ENCODE data around the gene RAD21L1. TPM values are rescaled to one million over a fixed set of nuclear protein-coding genes. Genes with fewer than 3 reads are reported as not detected.

The RAD21L1 gene
- polyA plus RNA-seq, 3 donors: not detected

- DNase-seq (ENCODE audit: extremely low read depth in 1 of 11, low read depth in 9 of 11, low spot score in 4 of 11): no peak
Measured at GRCh38 chr20:1304710-1305515, 79.1 kb downstream of the RAD21L1 start.

Other genes with a start within 250 kb of the RAD21L1 start
- 1 to 10 TPM; 1.3 to 1.9 (median 1.9) TPM for gene RSPO4, start 223.7 kb upstream of the RAD21L1 start, polyA plus RNA-seq (ENCODE audit: insufficient read length in 3 of 3)
- gene PSMF1, start 107.4 kb upstream of the RAD21L1 start, polyA plus RNA-seq (ENCODE audit: insufficient read length in 3 of 3): 100 to 1,000 TPM; 123 to 146 (median 132) TPM
- 1 to 10 TPM; 2.5 to 6.7 (median 3.4) TPM for gene TMEM74B, start 41.1 kb upstream of the RAD21L1 start, polyA plus RNA-seq (ENCODE audit: insufficient read length in 3 of 3)
- gene C20orf202, start 22.6 kb upstream of the RAD21L1 start, polyA plus RNA-seq (ENCODE audit: insufficient read length in 3 of 3): under 1 TPM; 0.33 to 0.47 (median 0.44) TPM
- gene SNPH, start 40.2 kb downstream of the RAD21L1 start, polyA plus RNA-seq (ENCODE audit: insufficient read length in 3 of 3): 1 to 10 TPM; 2.1 to 3.6 (median 3.1) TPM
- gene SDCBP2, start 103.1 kb downstream of the RAD21L1 start, polyA plus RNA-seq (ENCODE audit: insufficient read length in 3 of 3): 1 to 10 TPM; 2.0 to 3.3 (median 3.1) TPM
- gene FKBP1A, start 167.0 kb downstream of the RAD21L1 start, polyA plus RNA-seq (ENCODE audit: insufficient read length in 3 of 3): 100 to 1,000 TPM; 324 to 402 (median 371) TPM
- 100 to 1,000 TPM in 2 of 3 donors, 10 to 100 TPM in 1; 96.5 to 110 (median 103) TPM for gene NSFL1C, start 240.8 kb downstream of the RAD21L1 start, polyA plus RNA-seq (ENCODE audit: insufficient read length in 3 of 3)

Measured in renal cortex interstitium (tissue), 11 donors.